HG03520 (cell line): ENCODE data around the gene TMEM140.
"Not testable (repeated sequence)": the region's sequence is repeated elsewhere in the genome, so short reads cannot be mapped to it uniquely, and the experiment has no call there.

Experiments
- ATAC-seq: cut with Tn5 transposase; IDR thresholded peaks from one replicate; pipeline ENCODE4 v1.9.1; 2021; ENCODE audit warnings: mild to moderate bottlenecking, moderate library complexity; ENCODE audit not compliant: unreplicated experiment

TMEM140 gene

DNA sequence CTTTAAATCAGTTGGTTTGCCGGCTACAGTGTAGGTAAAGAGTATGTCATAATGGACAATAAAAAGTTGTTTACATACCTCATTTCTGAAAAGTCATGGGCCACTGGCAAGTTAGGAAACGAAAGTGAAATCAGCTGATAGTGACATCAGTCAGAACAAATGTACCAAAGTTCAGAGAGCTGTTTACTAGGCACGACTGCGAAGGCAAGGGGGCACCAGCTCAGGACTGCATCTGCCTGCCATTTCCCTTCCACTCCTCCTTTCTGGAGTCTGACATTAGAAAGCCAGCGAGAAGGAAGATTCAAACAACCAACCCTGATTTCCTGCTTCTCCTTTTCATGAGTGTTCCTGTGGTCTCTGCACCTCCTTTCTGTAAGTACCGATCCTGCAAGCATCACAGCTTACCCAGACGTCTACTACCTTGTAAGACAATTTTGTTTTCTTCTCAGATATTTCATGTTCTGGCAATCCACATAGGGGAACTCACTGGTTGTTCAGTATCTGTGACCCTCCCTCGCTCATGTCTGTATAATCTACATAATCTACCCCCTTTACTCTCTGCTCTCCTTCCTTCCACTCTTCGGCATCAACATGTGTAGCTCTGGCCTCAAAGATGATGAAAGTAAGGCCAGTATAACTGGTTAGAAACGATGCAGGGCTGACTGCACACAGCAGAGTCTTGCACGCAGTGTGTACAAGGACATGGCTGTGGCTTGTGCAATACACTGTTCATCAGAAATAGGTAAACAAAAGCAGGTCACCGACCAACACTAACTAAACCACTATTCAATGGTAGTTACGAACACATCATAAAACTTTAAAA lies at the start of gene TMEM140:
TMEM140 (plus strand) TSS at position 174 of the 823 bp plus-strand sequence. CDS start 16,370 bp downstream, outside the sequence.
- peak; percentile 75 for ATAC-seq

DNA sequence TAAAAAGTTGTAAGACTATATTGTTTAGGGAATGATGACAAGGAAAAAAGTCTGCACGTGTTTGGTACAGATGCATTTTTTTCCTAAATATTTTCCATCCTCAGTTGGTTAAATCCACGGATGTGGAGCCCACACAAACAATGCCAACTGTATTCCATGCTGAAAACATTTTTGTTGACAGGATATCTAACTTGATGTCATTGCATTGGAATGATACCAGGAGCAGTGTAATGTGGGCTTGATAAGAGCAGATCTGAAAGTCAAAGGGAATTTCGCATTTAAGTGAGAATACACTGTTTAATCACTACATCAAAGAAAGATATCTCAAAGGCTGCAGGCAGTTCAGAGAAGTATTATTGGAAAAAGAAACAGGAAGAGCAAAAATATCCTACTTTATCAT lies 49.5 kb upstream of the TMEM140 start:
- ATAC-seq = no peak

DNA sequence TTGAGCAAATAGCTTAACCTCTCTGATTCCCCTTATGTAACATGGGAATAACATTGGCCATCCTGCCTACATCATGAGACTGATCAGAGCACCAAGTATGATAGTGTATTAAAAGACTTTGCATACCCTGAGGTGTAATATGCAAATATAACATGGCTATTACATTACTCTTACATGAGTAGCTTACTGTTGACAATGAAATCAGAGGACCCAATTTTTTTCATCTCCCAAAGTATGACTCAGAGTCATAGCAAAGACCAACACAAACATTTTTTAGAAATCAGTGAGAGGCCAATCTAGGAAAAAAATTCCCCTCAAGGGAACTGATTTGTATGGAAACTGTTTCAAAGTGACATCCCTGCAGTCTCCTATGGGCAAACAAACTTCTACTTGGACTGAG lies 47.0 kb upstream of the TMEM140 start:
- ATAC-seq = no peak

DNA sequence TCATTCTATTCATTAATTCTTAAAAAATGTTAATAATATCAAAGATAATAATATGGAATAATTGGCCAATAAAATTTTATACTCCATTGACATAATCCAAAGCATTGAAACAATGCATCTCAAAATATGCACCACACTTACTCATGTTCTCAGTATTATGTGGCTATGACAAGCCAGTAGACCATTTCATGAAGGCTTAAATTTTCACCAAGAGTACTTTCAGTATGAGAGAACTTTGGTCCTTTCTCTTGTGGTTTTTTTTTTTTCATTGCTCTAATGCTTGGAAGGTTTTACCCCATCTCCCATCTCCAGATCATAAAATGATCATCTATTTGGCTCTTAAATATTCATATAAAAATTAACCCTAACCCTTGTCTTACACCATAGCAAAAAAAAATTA lies 45.5 kb upstream of the TMEM140 start:
- peak; percentile 79 for ATAC-seq

GRCh38 chr7:135109562-135109961 lies 38.3 kb upstream of the TMEM140 start:
- no peak for ATAC-seq

GRCh38 chr7:135109976-135110375 lies 37.9 kb upstream of the TMEM140 start:
- ATAC-seq = no peak

- ATAC-seq = no peak
These were observed 36.5 kb upstream of the TMEM140 start for GRCh38 chr7:135111379-135111778.

- ATAC-seq = no peak
These were observed 33.2 kb upstream of the TMEM140 start for GRCh38 chr7:135114622-135115021.

- ATAC-seq = no peak
These were observed 30.8 kb upstream of the TMEM140 start for GRCh38 chr7:135117096-135117495.

GRCh38 chr7:135121868-135122267 lies 26.0 kb upstream of the TMEM140 start:
- ATAC-seq = no peak

DNA sequence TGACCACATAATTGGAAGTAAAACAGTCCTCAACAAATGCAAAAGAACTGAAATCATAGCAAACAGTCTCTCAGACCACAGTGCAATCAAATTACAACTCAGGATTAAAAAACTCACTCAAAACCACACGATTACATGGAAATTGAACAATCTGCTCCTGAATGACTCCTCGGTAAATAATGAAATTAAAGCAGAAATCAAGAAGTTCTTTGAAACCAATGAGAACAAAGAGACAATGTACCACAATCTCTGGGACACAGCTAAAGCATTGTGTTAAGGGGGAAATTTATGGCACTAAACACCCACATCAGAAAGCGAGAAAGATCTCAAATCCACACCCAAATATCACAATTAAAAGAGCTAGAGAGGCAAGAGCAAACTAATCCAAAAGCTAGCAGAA lies 23.2 kb upstream of the TMEM140 start:
- ATAC-seq = not testable (repeated sequence)

GRCh38 chr7:135128931-135129330 lies 18.9 kb upstream of the TMEM140 start:
- ATAC-seq = no peak

GRCh38 chr7:135129579-135129978 lies 18.3 kb upstream of the TMEM140 start:
- no peak for ATAC-seq

DNA sequence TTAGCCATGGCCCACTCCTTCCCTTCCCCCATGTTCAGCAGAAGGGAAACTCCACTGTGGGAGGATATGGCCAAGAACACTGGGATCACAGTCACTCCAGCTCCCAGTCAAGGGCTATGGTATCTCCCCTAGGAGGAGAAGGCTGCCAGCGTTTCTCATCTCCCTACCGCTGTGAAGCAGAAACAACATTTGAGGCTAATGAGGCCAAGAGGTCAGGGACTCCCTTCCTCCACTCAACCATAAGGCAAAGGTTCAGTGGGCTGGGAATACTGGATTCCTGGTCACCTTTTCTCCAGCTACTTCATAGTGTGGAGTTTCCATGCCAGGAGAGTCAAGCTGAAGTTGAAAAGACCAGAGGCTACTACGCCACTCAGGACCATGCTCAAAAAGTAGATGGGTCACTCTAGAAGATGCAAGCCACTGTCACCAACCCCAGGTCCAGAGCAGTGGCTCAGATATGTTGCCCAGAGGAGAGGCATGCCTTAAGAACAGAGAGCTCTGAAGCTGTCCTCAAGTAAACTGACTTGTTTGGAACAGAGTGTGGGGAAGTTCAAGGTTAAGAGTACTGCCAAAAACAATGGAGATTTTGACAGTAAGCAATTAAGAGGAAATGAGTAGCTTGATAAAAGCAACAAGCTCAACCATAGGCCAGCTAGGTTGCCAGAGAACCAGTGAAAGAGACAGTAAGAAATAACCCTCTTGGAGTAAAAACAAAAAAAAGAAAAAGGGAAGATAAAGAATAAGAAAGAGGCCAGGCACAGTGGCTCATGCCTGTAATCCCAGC lies 3.8 kb upstream of the TMEM140 start:
- ATAC-seq = no peak

GRCh38 chr7:135147341-135147898 lies 452 bp upstream of the TMEM140 start:
- ATAC-seq = no peak

GRCh38 chr7:135150072-135150782 lies 2.4 kb downstream of the TMEM140 start:
- no peak for ATAC-seq

DNA sequence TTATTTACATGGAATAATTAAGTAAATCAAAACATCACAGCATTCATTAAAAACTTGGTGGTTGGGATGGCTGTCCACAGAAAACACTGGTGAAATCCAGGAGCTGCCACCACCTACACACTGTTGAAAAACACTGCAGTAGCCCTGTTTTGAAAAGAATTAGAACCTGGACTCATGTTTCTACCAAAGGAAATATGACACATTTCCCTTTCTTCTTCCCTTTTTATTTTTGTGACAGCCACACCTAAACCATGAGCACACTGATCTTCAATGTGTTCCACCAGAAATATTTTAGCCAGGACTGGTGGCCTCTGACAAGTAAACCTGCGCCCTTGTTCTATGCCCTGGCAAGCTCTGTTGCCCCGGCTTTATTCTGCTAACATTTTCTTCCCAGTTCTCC lies 3.3 kb downstream of the TMEM140 start:
- no peak for ATAC-seq

DNA sequence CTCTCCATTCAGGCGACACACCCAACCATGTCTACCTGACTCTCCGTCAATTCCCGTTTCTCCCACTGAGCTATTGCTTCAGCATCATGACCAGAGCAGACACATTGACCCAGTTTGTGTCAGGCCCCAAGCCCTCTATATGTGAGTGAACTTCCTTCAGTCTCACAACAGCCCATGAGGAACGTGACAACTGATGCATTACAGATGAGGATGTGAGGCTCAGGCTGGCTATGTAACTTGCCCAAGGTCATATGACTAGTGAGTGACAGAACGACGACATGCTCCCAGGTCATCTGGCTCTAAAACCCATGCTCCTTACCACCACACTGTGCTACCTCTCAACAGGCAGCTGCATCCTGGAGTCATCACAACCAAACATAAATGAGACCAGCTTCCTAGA lies 3.7 kb downstream of the TMEM140 start:
- no peak for ATAC-seq

- ATAC-seq = no peak
These were observed 4.6 kb downstream of the TMEM140 start for GRCh38 chr7:135152442-135152841.

DNA sequence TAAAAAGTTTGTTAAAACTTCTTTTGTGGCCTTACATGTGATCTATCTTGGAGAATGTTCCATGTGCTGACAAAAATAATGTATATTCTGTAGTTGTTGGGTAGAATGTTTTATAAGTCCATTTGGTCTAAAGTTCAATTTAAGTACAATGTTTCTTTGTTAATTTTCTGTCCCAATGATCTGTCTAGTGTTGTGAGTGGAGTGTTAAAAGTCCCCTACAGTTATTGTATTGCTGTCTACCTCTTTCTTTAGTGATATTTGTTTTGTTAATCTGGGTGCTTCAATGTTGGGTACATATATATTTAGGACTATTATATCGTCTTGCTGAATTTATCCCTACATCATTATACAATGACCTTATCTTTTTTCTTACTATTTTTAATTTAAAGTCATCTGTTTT lies 6.9 kb downstream of the TMEM140 start:
- ATAC-seq = no peak

DNA sequence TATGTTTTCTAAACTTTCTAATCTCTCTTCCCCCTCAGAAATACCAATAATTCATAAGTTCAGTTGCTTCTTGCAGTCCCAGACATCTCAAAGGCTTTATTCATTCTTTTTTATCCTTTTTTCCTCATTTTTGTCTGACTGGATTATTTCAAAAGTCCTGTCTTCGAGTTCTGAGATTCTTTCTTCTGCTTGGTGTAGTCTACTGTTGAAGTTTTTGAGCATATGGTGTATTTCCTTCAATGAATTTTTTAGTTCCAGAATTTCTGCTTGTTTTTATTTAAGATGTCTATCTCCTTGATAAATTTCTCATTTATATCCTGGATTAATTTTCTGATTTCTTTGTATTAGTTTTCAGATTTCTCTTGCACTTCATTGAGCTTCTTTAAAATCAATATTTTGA lies 8.4 kb downstream of the TMEM140 start:
- no peak for ATAC-seq
